ENCODE results near the gene CHMP5. TPM values are rescaled to one million over a fixed set of nuclear protein-coding genes. Genes with fewer than 3 reads are reported as not detected.
A peak's percentile ranks its signal among the peaks of the same experiment; 100 is the strongest.

Gene CHMP5
- total and polyA plus RNA-seq, 4 experiments from 2014 or later, result 32.3 to 59.9 (median 39.7) TPM

DNA sequence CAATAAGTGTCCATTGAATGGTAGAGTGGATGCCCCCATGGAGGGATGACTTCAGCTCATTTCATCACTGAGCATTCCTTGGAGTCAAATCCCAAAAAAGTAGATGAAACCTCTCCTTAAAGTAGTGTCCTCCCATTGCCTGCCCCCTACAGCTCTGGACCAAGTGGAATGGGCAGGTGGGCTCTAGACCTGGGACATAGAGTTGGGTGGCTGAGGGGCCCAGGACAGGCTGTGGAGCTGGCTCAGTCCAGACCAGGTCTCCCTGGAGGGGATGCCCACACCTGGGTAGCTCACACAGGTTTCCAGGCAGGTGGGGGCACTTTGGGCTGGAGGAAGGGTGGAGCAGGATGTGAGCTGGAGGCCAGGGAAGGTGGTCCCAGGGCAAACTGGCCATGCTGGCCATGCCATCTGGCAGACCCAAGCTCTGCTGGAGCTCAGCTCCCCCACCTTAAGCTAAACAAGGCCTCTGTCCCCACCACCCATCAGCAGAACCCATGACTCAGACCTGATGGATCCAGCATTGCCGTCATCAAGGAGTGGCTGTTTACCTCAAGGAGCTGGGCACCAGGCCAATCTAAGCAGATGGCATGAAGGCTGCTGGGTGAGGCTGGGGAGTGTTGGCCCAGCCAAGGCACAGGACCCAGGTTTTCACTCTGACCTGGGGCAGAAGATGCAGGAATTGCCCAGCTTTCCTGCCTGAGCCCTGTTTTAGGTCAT is 31.1 kb upstream of the CHMP5 start:
- Mint-ChIP-seq H3K9me3 (no peaks in the 10 kb centered on the region), H3K36me3 (no peaks in the 10 kb centered on the region), H3K27me3 (peaks cover 2 to 3% of the 10 kb centered on the region in 2 donors), H3K4me3 (no peak overlapping the region), H3K4me1 (no peaks in the 10 kb centered on the region), H3K27ac (no peak overlapping the region)
- intact Hi-C loops (cut with micrococcal nuclease), result no loop called here
- no peak for DNase-seq
- Histone ChIP-seq H3K36me3 (ENCODE audit: insufficient read depth, low read length) (no peaks in the 10 kb centered on the region), H3K4me1 (ENCODE audit: insufficient read depth, low read length) (no peaks in the 10 kb centered on the region), H3K27ac (ENCODE audit: low read depth, low read length) (no peak overlapping the region), H3K9me3 (ENCODE audit: control insufficient read depth in 1 of 2, low read length in 2 of 2) (no peaks in the 10 kb centered on the region), H3K27me3 (ENCODE audit: insufficient read depth, low read length) (no peaks in the 10 kb centered on the region), H3K4me3 (ENCODE audit: low read length in 2 of 2) (no peak overlapping the region)
- ChIA-PET CTCF (ENCODE audit: partially characterized antibody) (interaction anchor here (1.1 to 1.3 kb wide), 2 partner anchors 8 to 158 kb away, joined by 3 to 7 read pairs; no protein-coding TSS in a partner anchor), POLR2A (ENCODE audit: partially characterized antibody) (interaction anchor here (1.3 kb wide), 1 partner anchor 209 kb away, joined by 3 read pairs; the partner anchor contains the start of gene DNAJA1)

DNA sequence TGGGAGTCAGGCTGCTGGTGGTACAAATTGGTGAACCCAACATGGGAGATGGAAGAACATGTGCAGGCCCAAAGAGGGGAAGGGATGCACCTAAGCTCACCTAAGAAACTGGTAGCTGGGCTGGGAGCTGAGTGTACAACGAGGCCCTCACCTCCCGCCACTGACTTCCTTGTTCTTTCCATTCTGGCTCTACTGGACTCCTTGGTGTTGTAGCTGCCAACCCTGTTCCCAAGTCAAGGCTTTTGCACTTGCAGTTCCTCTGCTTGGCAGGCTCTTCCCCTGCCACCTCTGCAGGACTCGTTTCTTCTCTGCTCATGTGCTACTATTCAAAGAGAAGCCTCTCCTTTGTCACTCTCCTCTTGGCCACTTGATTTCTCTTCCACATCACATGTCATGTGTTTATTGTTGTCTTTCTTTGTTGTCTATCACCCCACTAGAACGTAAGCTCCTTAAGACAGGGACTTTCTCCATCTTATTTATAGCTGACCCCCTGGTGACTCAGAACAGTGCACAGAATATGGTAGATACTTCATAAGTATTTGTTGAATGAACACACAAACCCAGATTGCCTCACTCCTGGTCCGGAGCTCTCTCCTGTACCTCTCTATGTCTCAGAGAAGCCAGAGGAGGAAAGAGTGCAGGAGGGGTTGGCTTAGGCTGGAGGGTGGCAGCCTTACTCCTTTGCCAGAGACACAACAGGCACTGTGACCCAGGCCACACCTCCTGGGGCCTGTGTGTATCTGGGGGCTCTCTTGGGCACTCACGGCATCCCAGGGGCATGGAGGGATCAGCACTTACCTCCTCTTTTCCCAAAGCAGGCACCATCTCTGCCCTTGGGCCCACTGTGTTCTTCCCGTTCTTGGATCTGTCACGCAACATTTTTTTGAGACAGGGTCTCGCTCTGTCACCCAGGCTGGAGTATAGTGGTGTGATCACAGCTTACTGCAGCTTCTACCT is 30.1 kb upstream of the CHMP5 start:
- Mint-ChIP-seq H3K4me3 (no peak overlapping the region), H3K36me3 (no peaks in the 10 kb centered on the region), H3K27ac (no peak overlapping the region), H3K4me1 (peaks cover 0 to 2% (median 0%) of the 10 kb centered on the region in 4 donors), H3K9me3 (no peaks in the 10 kb centered on the region), H3K27me3 (peaks cover 3% of the 10 kb centered on the region in 2 donors)
- H3K4me3 ChIP-seq (ENCODE audit: low read length in 2 of 2), result no peak overlapping the region
- DNase-seq, result no peak
- intact Hi-C loops (cut with micrococcal nuclease), result no loop called here
- H3K27ac ChIP-seq (ENCODE audit: low read depth, low read length), result no peak overlapping the region
- no peaks in the 10 kb centered on the region for H3K27me3 ChIP-seq (ENCODE audit: insufficient read depth, low read length)
- no peaks in the 10 kb centered on the region for H3K9me3 ChIP-seq (ENCODE audit: control insufficient read depth in 1 of 2, low read length in 2 of 2)
- ChIA-PET POLR2A (ENCODE audit: partially characterized antibody) (no interaction called here), CTCF (ENCODE audit: partially characterized antibody) (interaction anchor here (1.1 to 1.3 kb wide), 2 partner anchors 9 to 159 kb away, joined by 3 to 7 read pairs; no protein-coding TSS in a partner anchor)
- no peaks in the 10 kb centered on the region for H3K36me3 ChIP-seq (ENCODE audit: insufficient read depth, low read length)
- no peaks in the 10 kb centered on the region for H3K4me1 ChIP-seq (ENCODE audit: insufficient read depth, low read length)

DNA sequence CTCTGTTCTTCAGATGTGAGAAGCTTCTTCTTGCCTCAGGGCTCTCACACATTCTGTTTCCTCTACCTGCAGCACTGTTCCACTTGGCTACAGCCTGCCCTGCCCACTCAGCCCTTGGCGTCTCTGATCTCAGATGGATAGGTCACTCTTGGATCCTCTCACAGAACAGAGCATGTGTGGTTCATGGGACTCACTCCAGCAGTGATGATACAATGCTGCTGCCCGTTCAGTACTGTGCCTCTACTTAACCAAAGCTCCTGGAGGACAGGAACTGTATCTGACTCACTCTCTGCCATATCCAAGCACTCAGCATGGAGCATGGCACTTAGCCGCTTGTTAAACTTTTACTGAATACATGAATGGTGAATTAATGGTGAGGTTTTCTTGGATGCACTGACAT is 28.3 kb upstream of the CHMP5 start:
- H3K27me3 ChIP-seq (ENCODE audit: insufficient read depth, low read length), result no peaks in the 10 kb centered on the region
- CTCF ChIA-PET (ENCODE audit: partially characterized antibody), result interaction anchor here (0.5 kb wide), 1 partner anchor 17 kb away, joined by 3 read pairs; no protein-coding TSS in a partner anchor
- intact Hi-C loops (cut with micrococcal nuclease), result no loop called here
- no peaks in the 10 kb centered on the region for H3K4me1 ChIP-seq (ENCODE audit: insufficient read depth, low read length)
- no peaks in the 10 kb centered on the region for H3K36me3 ChIP-seq (ENCODE audit: insufficient read depth, low read length)
- H3K4me3 ChIP-seq (ENCODE audit: low read length in 2 of 2), result no peak overlapping the region
- no peak overlapping the region for H3K27ac ChIP-seq (ENCODE audit: low read depth, low read length)
- H3K4me1 Mint-ChIP-seq, result peaks cover 0 to 4% (median 0%) of the 10 kb centered on the region in 4 donors
- no peak for DNase-seq
- no peaks in the 10 kb centered on the region for H3K9me3 Mint-ChIP-seq
- H3K27ac Mint-ChIP-seq, result no peak overlapping the region
- POLR2A ChIA-PET (ENCODE audit: partially characterized antibody), result no interaction called here
- peaks cover 3 to 4% of the 10 kb centered on the region in 2 donors for H3K27me3 Mint-ChIP-seq
- no peaks in the 10 kb centered on the region for H3K36me3 Mint-ChIP-seq
- no peaks in the 10 kb centered on the region for H3K9me3 ChIP-seq (ENCODE audit: control insufficient read depth in 1 of 2, low read length in 2 of 2)
- no peak overlapping the region for H3K4me3 Mint-ChIP-seq

DNA sequence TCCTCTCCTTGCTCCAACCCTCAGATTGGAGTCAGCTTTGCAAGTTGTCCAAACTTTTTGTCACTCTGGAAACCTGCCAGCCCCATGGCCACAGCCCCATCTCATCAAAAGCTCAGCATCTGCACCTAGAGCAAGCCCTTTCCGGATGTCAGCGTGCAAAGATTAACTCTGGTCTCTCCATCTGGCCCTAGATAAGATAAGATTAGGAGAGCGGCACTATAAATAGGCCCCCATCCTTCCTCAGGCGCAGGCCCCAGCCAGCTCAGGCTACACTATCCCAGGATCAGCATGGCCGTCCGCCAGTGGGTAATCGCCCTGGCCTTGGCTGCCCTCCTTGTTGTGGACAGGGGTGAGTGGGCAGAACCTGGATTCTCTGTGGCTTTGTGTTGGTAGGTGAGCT is 24.9 kb upstream of the CHMP5 start, which contains the start of gene SPINK4:
SPINK4 (plus strand) TSS at position 247 of the 400 bp plus-strand sequence; CDS start at position 289, 42 bp downstream.
- Mint-ChIP-seq H3K36me3 (no peaks in the 10 kb centered on the region), H3K9me3 (no peaks in the 10 kb centered on the region), H3K27ac (peak within 1 kb of the TSS in 1 of 7 donors; percentile 29), H3K27me3 (peaks cover 2 to 5% of the 10 kb centered on the region in 2 donors), H3K4me1 (peaks cover 0 to 4% (median 0%) of the 10 kb centered on the region in 4 donors), H3K4me3 (no peak within 1 kb of the TSS)
- Histone ChIP-seq H3K9me3 (ENCODE audit: control insufficient read depth in 1 of 2, low read length in 2 of 2) (no peaks in the 10 kb centered on the region), H3K4me3 (ENCODE audit: low read length in 2 of 2) (no peak within 1 kb of the TSS), H3K27ac (ENCODE audit: low read depth, low read length) (no peak within 1 kb of the TSS), H3K4me1 (ENCODE audit: insufficient read depth, low read length) (no peaks in the 10 kb centered on the region), H3K27me3 (ENCODE audit: insufficient read depth, low read length) (no peaks in the 10 kb centered on the region), H3K36me3 (ENCODE audit: insufficient read depth, low read length) (no peaks in the 10 kb centered on the region)
- ChIA-PET CTCF (ENCODE audit: partially characterized antibody) (interaction anchor here (2.2 kb wide), 1 partner anchor 14 kb away, joined by 9 read pairs; no protein-coding TSS in a partner anchor), POLR2A (ENCODE audit: partially characterized antibody) (no interaction called here)
- intact Hi-C loops (cut with micrococcal nuclease), result no loop called here
- DNase-seq, result no peak

DNA sequence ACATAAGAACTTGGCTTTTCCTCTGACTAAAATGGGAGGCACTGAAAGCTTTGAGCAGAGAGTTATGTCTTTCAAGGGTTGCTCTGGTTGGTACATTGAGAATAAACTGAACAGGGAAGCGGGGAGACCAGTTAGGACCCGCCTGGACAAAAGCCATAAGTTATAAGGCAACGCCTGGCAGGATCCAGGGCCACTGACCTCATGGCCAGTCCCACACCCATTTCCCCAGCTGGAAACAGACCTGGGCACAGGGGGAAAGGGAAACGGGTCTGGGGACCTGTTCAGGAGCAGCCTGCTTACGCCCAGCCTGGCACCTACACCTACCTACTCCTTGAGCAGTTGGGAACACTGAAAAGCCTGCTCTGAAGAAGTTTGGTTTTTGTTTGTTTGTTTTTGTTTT is 23.6 kb upstream of the CHMP5 start:
- no peak for DNase-seq
- Mint-ChIP-seq H3K27me3 (peaks cover 2 to 5% of the 10 kb centered on the region in 2 donors), H3K4me1 (peaks cover 0 to 4% (median 0%) of the 10 kb centered on the region in 4 donors), H3K36me3 (no peaks in the 10 kb centered on the region), H3K4me3 (no peak overlapping the region), H3K9me3 (no peaks in the 10 kb centered on the region), H3K27ac (no peak overlapping the region)
- Histone ChIP-seq H3K36me3 (ENCODE audit: insufficient read depth, low read length) (no peaks in the 10 kb centered on the region), H3K4me3 (ENCODE audit: low read length in 2 of 2) (no peak overlapping the region), H3K27ac (ENCODE audit: low read depth, low read length) (no peak overlapping the region), H3K9me3 (ENCODE audit: control insufficient read depth in 1 of 2, low read length in 2 of 2) (no peaks in the 10 kb centered on the region), H3K4me1 (ENCODE audit: insufficient read depth, low read length) (no peaks in the 10 kb centered on the region), H3K27me3 (ENCODE audit: insufficient read depth, low read length) (no peaks in the 10 kb centered on the region)
- intact Hi-C loops (cut with micrococcal nuclease), result no loop called here
- POLR2A ChIA-PET (ENCODE audit: partially characterized antibody), result no interaction called here
- CTCF ChIA-PET (ENCODE audit: partially characterized antibody), result no interaction called here

DNA sequence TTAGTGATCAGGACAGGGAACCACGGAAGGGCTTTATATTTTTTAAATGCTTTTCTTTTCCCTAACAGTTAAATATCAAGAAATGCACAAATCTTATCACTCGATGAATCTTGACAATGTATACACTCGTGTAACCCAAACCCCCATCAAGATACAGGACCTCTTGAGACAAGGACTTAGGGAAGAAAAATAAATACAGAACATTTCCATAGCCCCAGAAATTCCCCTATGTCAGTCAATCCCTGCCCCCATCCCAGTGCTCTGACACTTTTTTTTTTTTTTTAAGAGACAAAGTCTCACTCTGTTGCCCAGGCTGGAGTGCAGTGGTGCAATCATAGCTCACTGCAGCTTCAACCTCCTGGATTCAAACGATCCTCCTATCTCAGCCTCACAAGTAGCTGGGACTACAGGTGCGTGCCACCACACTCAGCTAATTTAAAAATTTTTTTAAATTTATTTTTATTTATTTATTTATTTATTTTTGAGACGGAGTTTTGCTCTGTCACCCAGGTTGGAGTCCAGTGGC is 22.2 kb upstream of the CHMP5 start:
- Mint-ChIP-seq H3K27me3 (peaks cover 2 to 5% of the 10 kb centered on the region in 2 donors), H3K4me3 (no peak overlapping the region), H3K4me1 (peaks cover 0 to 4% (median 0%) of the 10 kb centered on the region in 4 donors), H3K27ac (peak overlapping the region in 1 of 7 donors; percentile 58), H3K9me3 (no peaks in the 10 kb centered on the region), H3K36me3 (peaks cover 5% of the 10 kb centered on the region in 2 donors)
- no peaks in the 10 kb centered on the region for H3K27me3 ChIP-seq (ENCODE audit: insufficient read depth, low read length)
- no peak for DNase-seq
- H3K4me1 ChIP-seq (ENCODE audit: insufficient read depth, low read length), result no peaks in the 10 kb centered on the region
- POLR2A ChIA-PET (ENCODE audit: partially characterized antibody), result no interaction called here
- CTCF ChIA-PET (ENCODE audit: partially characterized antibody), result no interaction called here
- no peaks in the 10 kb centered on the region for H3K9me3 ChIP-seq (ENCODE audit: control insufficient read depth in 1 of 2, low read length in 2 of 2)
- H3K4me3 ChIP-seq (ENCODE audit: low read length in 2 of 2), result no peak overlapping the region
- intact Hi-C loops (cut with micrococcal nuclease), result no loop called here
- H3K27ac ChIP-seq (ENCODE audit: low read depth, low read length), result no peak overlapping the region
- no peaks in the 10 kb centered on the region for H3K36me3 ChIP-seq (ENCODE audit: insufficient read depth, low read length)
